ENCODE data around the gene SLC6A9.
A peak's percentile ranks its signal among the peaks of the same experiment; 100 is the strongest.

The SLC6A9 gene

GRCh38 chr1:43995984-43996732 lies 35.1 kb downstream of the SLC6A9 start:
- ATAC-seq (replicated peaks) = no peak
- H3K27me3 Mint-ChIP-seq = no peaks in the 10 kb centered on the region
- no peak for DNase-seq
- no peak overlapping the region for H3K4me3 Mint-ChIP-seq
- no peaks in the 10 kb centered on the region for H3K36me3 Mint-ChIP-seq
- no peaks in the 10 kb centered on the region for H3K9me3 Mint-ChIP-seq
- no peak overlapping the region for H3K27ac Mint-ChIP-seq
- H3K4me1 Mint-ChIP-seq = peaks cover 21 to 29% of the 10 kb centered on the region in 2 donors

GRCh38 chr1:43994794-43995790 lies 36.2 kb downstream of the SLC6A9 start:
- Mint-ChIP-seq H3K36me3 (no peaks in the 10 kb centered on the region), H3K27ac (no peak overlapping the region), H3K27me3 (no peaks in the 10 kb centered on the region), H3K4me3 (no peak overlapping the region), H3K4me1 (peaks cover 21 to 34% of the 10 kb centered on the region in 2 donors), H3K9me3 (no peaks in the 10 kb centered on the region)
- DNase-seq = no peak
- ATAC-seq (replicated peaks) = no peak

- no peak for ATAC-seq (replicated peaks)
- no peaks in the 10 kb centered on the region for H3K36me3 Mint-ChIP-seq
- H3K27me3 Mint-ChIP-seq = no peaks in the 10 kb centered on the region
- no peak overlapping the region for H3K27ac Mint-ChIP-seq
- DNase-seq = no peak
- no peaks in the 10 kb centered on the region for H3K9me3 Mint-ChIP-seq
- no peak overlapping the region for H3K4me3 Mint-ChIP-seq
- peaks cover 21 to 34% of the 10 kb centered on the region in 2 donors for H3K4me1 Mint-ChIP-seq
These were observed 37.2 kb downstream of the SLC6A9 start for GRCh38 chr1:43994071-43994470.

GRCh38 chr1:43993206-43993914 lies 37.9 kb downstream of the SLC6A9 start:
- Mint-ChIP-seq H3K36me3 (no peaks in the 10 kb centered on the region), H3K27ac (peak overlapping the region; percentile 7), H3K9me3 (no peaks in the 10 kb centered on the region), H3K4me3 (no peak overlapping the region), H3K4me1 (peaks cover 21 to 34% of the 10 kb centered on the region in 2 donors), H3K27me3 (no peaks in the 10 kb centered on the region)
- DNase-seq = no peak
- ATAC-seq (replicated peaks) = no peak

GRCh38 chr1:43992232-43992995 lies 38.8 kb downstream of the SLC6A9 start:
- Mint-ChIP-seq H3K36me3 (no peaks in the 10 kb centered on the region), H3K9me3 (no peaks in the 10 kb centered on the region), H3K4me1 (peaks cover 21 to 34% of the 10 kb centered on the region in 2 donors), H3K27ac (peak overlapping the region; percentile 93), H3K27me3 (no peaks in the 10 kb centered on the region), H3K4me3 (peak overlapping the region; percentile 96 to 97)
- DNase-seq (no peak), ATAC-seq (replicated peaks) (no peak)

GRCh38 chr1:43991476-43992231 lies 39.6 kb downstream of the SLC6A9 start, which contains the start of gene CCDC24:
TSS of gene CCDC24 (plus strand) at chr1:43991599. CDS start at chr1:43991879, 280 bp downstream.
- peak; percentile 87 to 89 for ATAC-seq (replicated peaks)
- H3K27me3 Mint-ChIP-seq = no peaks in the 10 kb centered on the region
- peaks cover 0 to 2% of the 10 kb centered on the region in 2 donors for H3K36me3 Mint-ChIP-seq
- peak within 1 kb of the TSS; percentile 96 to 97 for H3K4me3 Mint-ChIP-seq
- H3K27ac Mint-ChIP-seq = peak within 1 kb of the TSS; percentile 93
- no peaks in the 10 kb centered on the region for H3K9me3 Mint-ChIP-seq
- DNase-seq = peak; percentile 80
- peaks cover 21 to 34% of the 10 kb centered on the region in 2 donors for H3K4me1 Mint-ChIP-seq

GRCh38 chr1:43991200-43991475 lies 40.1 kb downstream of the SLC6A9 start:
- H3K4me3 Mint-ChIP-seq = peak overlapping the region; percentile 96 to 97
- H3K27me3 Mint-ChIP-seq = no peaks in the 10 kb centered on the region
- no peaks in the 10 kb centered on the region for H3K9me3 Mint-ChIP-seq
- H3K27ac Mint-ChIP-seq = peak overlapping the region; percentile 93
- DNase-seq = no peak
- no peak for ATAC-seq (replicated peaks)
- H3K4me1 Mint-ChIP-seq = peaks cover 21 to 34% of the 10 kb centered on the region in 2 donors
- H3K36me3 Mint-ChIP-seq = peaks cover 0 to 5% of the 10 kb centered on the region in 2 donors

- Mint-ChIP-seq H3K4me1 (peaks cover 21 to 34% of the 10 kb centered on the region in 2 donors), H3K27ac (peak overlapping the region; percentile 93), H3K27me3 (no peaks in the 10 kb centered on the region), H3K9me3 (no peaks in the 10 kb centered on the region), H3K4me3 (peak overlapping the region; percentile 96 to 97), H3K36me3 (peaks cover 2 to 10% of the 10 kb centered on the region in 2 donors)
- ATAC-seq (replicated peaks) (peak in 1 of 2 donors; percentile 3), DNase-seq (no peak)
These were observed 40.7 kb downstream of the SLC6A9 start for GRCh38 chr1:43990271-43991199.

GRCh38 chr1:43987159-43987902 lies 43.9 kb downstream of the SLC6A9 start:
- peaks cover 11 to 23% of the 10 kb centered on the region in 2 donors for H3K4me1 Mint-ChIP-seq
- no peaks in the 10 kb centered on the region for H3K27me3 Mint-ChIP-seq
- H3K27ac Mint-ChIP-seq = no peak overlapping the region
- no peak for DNase-seq
- no peak overlapping the region for H3K4me3 Mint-ChIP-seq
- ATAC-seq (replicated peaks) = no peak
- no peaks in the 10 kb centered on the region for H3K9me3 Mint-ChIP-seq
- peaks cover 18 to 32% of the 10 kb centered on the region in 2 donors for H3K36me3 Mint-ChIP-seq

- H3K4me1 Mint-ChIP-seq = peaks cover 7 to 16% of the 10 kb centered on the region in 2 donors
These were observed 44.5 kb downstream of the SLC6A9 start for GRCh38 chr1:43986712-43987111.

GRCh38 chr1:43985984-43986595 lies 45.2 kb downstream of the SLC6A9 start:
- no peak for ATAC-seq (replicated peaks)
- Mint-ChIP-seq H3K36me3 (peaks cover 24 to 32% of the 10 kb centered on the region in 2 donors), H3K27ac (no peak overlapping the region), H3K4me3 (no peak overlapping the region), H3K27me3 (no peaks in the 10 kb centered on the region), H3K4me1 (peaks cover 6 to 10% of the 10 kb centered on the region in 2 donors), H3K9me3 (no peaks in the 10 kb centered on the region)
- no peak for DNase-seq

More at GRCh38 chr1:43986712-43987111, 44.5 kb downstream of the SLC6A9 start:
- H3K27me3 Mint-ChIP-seq = no peaks in the 10 kb centered on the region
- no peak for DNase-seq
- H3K36me3 Mint-ChIP-seq = peaks cover 22 to 32% of the 10 kb centered on the region in 2 donors
- no peak overlapping the region for H3K27ac Mint-ChIP-seq
- ATAC-seq (replicated peaks) = no peak
- no peaks in the 10 kb centered on the region for H3K9me3 Mint-ChIP-seq
- H3K4me3 Mint-ChIP-seq = no peak overlapping the region

Measured in stimulated activated naive B cell treated with anti-CD40 and anti-IgM and Interleukin-4, amounts not matched to agents 10 μg/mL and 1 μg/mL and 100 μg/mL, for 72 hours (primary cell).